Osteoblast (primary cell): ENCODE measurements around the gene ZER1. TPM values are rescaled to one million over a fixed set of nuclear protein-coding genes. Genes with fewer than 3 reads are reported as not detected.

Source experiments
- DNase-seq: peaks from one replicate; pipeline ENCODE4 v3.0.0; 2011; ENCODE audit warnings: low spot score, mixed read lengths; ENCODE audit not compliant: insufficient read length; ENCODE audit errors: missing footprints
- H2AFZ ChIP-seq: 2 replicates; pipeline ENCODE4 v1.6.0; 2011; ENCODE audit warnings: mild to moderate bottlenecking, low read length
- H3K27ac ChIP-seq: 2 replicates; pipeline ENCODE4 v1.5.1; 2011; ENCODE audit warnings: mild to moderate bottlenecking, low read depth, low read length, moderate library complexity
- H3K27me3 ChIP-seq: 2 replicates; pipeline ENCODE4 v1.6.0; 2012; ENCODE audit warnings: mild to moderate bottlenecking, control low read depth, inconsistent platforms, low read length, moderate library complexity; ENCODE audit not compliant: insufficient read depth
- H3K36me3 ChIP-seq: 2 replicates; pipeline ENCODE4 v1.5.1; 2011; ENCODE audit warnings: mild to moderate bottlenecking, low read length, control low read depth, moderate library complexity; ENCODE audit not compliant: insufficient read depth
- H3K4me1 ChIP-seq: 2 replicates; pipeline ENCODE4 v1.5.1; 2011; ENCODE audit warnings: mild to moderate bottlenecking, low read length, control low read depth, moderate library complexity; ENCODE audit not compliant: insufficient read depth
- H3K4me2 ChIP-seq: 2 replicates; pipeline ENCODE4 v1.6.0; 2011; ENCODE audit warnings: mild to moderate bottlenecking, low read length; ENCODE audit not compliant: insufficient read depth
- H3K4me3 ChIP-seq: fragments of 200-600 bp; sonication (generic); 3 replicates; pipeline ENCODE4 v1.5.1; 2012; ENCODE audit warnings: mild to moderate bottlenecking, low read length, inconsistent platforms; ENCODE audit not compliant: insufficient read depth
- H3K79me2 ChIP-seq: 2 replicates; pipeline ENCODE4 v1.6.0; 2012; ENCODE audit warnings: mild to moderate bottlenecking, low read length, control low read depth, inconsistent platforms; ENCODE audit not compliant: insufficient read depth
- H3K9me3 ChIP-seq: 2 replicates; pipeline ENCODE4 v1.5.1; 2011; ENCODE audit warnings: low read depth, low read length, control low read depth
- H4K20me1 ChIP-seq: 2 replicates; pipeline ENCODE4 v1.6.0; 2012; ENCODE audit warnings: mild to moderate bottlenecking, low read length, control low read depth; ENCODE audit not compliant: insufficient read depth
- CTCF ChIP-seq: IDR thresholded peaks from 2 replicates; pipeline ENCODE4 v1.5.1; 2011; ENCODE audit warnings: mild to moderate bottlenecking, low read depth, low read length, moderate library complexity; ENCODE audit errors: extremely low read depth
- total RNA-seq: library from RNA; depleted of rRNA; stranded (reverse); fragments of >200 nt; gene quantifications from 2 replicates; pipeline ENCODE4 v1.2.3, GENCODE V29; 2012

Gene ZER1
- total RNA-seq, 1 donor: 26.4 TPM

DNA sequence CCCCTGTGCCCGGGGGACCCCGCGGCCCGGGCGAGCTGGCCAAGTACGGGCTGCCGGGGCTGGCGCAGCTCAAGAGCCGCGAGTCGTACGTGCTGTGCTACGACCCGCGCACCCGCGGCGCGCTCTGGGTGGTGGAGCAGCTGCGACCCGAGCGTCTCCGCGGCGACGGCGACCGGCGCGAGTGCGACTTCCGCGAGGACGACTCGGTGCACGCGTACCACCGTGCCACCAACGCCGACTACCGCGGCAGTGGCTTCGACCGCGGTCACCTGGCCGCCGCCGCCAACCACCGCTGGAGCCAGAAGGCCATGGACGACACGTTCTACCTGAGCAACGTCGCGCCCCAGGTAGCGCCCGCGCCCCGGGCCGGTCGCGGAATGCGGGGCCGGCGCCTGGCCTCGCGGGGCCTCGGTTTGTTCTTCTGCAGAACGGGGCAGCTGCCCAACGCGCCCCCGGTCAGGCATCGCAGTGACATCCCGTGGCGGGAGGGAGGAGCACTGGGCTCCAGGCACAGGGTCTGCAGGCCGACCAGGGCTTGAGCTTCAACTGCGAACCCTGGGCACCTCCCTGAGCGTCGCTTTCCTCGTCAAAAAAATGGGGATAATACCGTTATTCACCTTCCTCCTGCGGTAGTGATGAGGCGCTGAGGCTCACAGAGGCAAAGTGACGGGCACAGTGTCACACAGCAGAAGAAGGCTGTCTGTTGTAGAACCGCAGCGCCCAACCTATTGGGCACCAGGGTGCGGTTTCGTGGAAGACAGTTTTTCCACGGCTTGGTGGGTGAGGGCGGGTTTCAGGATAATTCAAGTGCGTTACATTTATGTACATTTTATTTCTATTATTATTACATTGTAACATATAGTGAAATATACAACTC, 47.4 kb upstream of the ZER1 start:
- Histone ChIP-seq H3K36me3 (peaks cover 24% of the 10 kb centered on the region), H3K27ac (no peak overlapping the region)
- peak; percentile 85 for DNase-seq

DNA sequence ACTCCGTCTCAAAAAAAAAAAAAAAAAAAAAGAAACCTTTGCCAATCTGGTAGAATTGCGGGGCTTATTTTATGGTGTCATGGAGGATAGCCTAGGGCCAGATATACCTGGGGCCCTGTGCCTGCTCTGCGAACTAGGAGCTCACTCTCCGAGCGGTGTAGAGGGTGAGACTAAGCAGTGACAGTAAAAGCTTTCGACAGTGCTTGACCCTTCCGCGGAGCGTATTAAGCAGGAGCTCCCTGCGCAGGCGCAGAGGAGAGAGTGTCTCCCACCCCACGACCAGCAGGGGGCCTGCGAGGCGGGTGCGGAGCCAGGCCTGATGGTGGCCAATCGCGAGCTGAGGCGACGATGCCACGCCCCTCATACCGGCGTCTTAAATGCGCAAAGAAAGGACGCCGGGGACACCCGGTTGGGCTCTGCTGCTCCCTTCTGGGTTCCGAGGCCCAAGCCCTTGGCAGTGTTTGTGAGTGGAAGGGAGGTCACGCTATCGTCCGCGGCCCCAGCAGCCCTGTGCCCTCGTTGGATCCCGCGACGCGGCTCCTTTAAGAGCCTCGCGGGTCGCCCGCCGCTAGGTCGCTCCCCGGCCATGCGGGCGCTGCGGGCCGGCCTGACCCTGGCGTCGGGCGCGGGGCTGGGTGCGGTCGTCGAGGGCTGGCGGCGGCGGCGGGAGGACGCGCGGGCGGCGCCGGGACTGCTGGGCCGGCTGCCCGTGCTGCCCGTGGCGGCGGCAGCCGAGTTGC, 46.5 kb upstream of the ZER1 start, which contains the start of gene ENDOG:
TSS of gene ENDOG (plus strand) at position 402 of the 740 bp plus-strand sequence. CDS start at position 587, 185 bp downstream.
- H3K9me3 ChIP-seq: no peaks in the 10 kb centered on the region
- H3K27me3 ChIP-seq: no peaks in the 10 kb centered on the region
- H3K4me2 ChIP-seq: peak within 1 kb of the TSS; percentile 96
- peak within 1 kb of the TSS; percentile 66 for H3K27ac ChIP-seq
- peaks cover 8% of the 10 kb centered on the region for H3K4me1 ChIP-seq
- peak within 1 kb of the TSS; percentile 96 for H2AFZ ChIP-seq
- DNase-seq: peak; percentile 100
- peak; percentile 93 for TF ChIP-seq CTCF
- H3K4me3 ChIP-seq: peak within 1 kb of the TSS; percentile 83
- H4K20me1 ChIP-seq: peaks cover 5% of the 10 kb centered on the region
- peaks cover 20% of the 10 kb centered on the region for H3K36me3 ChIP-seq
- no peaks in the 10 kb centered on the region for H3K79me2 ChIP-seq

More for the DNA sequence above, 47.4 kb upstream of the ZER1 start:
- TF ChIP-seq CTCF: no peak
- Histone ChIP-seq H3K4me1 (peaks cover 8% of the 10 kb centered on the region), H3K4me2 (peak overlapping the region; percentile 96), H4K20me1 (peaks cover 5% of the 10 kb centered on the region), H3K9me3 (no peaks in the 10 kb centered on the region), H3K4me3 (peak overlapping the region; percentile 83), H3K79me2 (no peaks in the 10 kb centered on the region), H2AFZ (peak overlapping the region; percentile 56), H3K27me3 (no peaks in the 10 kb centered on the region)

GRCh38 chr9:128810873-128811272, 39.1 kb upstream of the ZER1 start:
- no peak for DNase-seq
- Histone ChIP-seq H3K4me1 (no peaks in the 10 kb centered on the region), H3K4me2 (no peak overlapping the region), H3K27ac (no peak overlapping the region), H3K4me3 (no peak overlapping the region), H3K9me3 (no peaks in the 10 kb centered on the region), H3K36me3 (peaks cover 10% of the 10 kb centered on the region), H2AFZ (no peak overlapping the region), H3K79me2 (no peaks in the 10 kb centered on the region), H4K20me1 (no peaks in the 10 kb centered on the region), H3K27me3 (no peaks in the 10 kb centered on the region)
- TF ChIP-seq CTCF: no peak

DNA sequence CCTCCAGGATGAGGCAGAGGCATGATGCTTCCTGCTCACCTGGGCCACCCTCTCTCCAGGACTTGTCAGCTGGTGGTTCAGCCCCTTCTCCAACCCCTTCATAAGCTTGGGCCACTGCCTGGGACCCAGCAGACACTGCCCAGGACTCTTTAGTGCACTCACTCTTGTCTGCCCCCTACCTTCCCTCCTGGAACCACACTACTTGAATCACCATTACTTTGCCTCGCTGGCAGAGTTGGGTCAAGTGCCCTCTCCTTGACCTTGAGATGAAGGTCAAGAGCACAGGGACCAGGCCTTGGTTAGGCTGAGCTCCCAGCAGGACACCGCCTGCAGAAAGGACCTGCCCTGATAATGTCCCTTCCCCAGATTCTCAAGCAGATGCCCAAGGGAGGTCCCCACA, 38.1 kb upstream of the ZER1 start:
- no peak overlapping the region for H3K4me3 ChIP-seq
- no peak overlapping the region for H3K27ac ChIP-seq
- no peaks in the 10 kb centered on the region for H3K27me3 ChIP-seq
- no peaks in the 10 kb centered on the region for H3K79me2 ChIP-seq
- H3K36me3 ChIP-seq: peaks cover 16% of the 10 kb centered on the region
- H3K9me3 ChIP-seq: no peaks in the 10 kb centered on the region
- no peak overlapping the region for H3K4me2 ChIP-seq
- no peaks in the 10 kb centered on the region for H3K4me1 ChIP-seq
- H4K20me1 ChIP-seq: no peaks in the 10 kb centered on the region
- TF ChIP-seq CTCF: no peak
- H2AFZ ChIP-seq: no peak overlapping the region
- DNase-seq: no peak
